ENCODE data around the gene JCAD.

- TF ChIP-seq CTCF (IDR thresholded peaks at IDR 0.05 in 2 of 3, conservative IDR thresholded peaks at IDR 0.05 in 1 of 3; ENCODE audit: insufficient read depth in 2 of 3, low read depth in 1 of 3, low read length in 3 of 3) (no peak), ESRRB (CRISPR knock-in tag; IDR thresholded peaks at IDR 0.05; ENCODE audit: borderline replicate concordance) (no peak), RFX5 (IDR thresholded peaks at IDR 0.05; ENCODE audit: low read depth, low read length) (no peak), CEBPB (tag; IDR thresholded peaks at IDR 0.05) (no peak), POLR2A (conservative IDR thresholded peaks at IDR 0.05) (no peak)
- TF ChIP-seq, protein P1, sequence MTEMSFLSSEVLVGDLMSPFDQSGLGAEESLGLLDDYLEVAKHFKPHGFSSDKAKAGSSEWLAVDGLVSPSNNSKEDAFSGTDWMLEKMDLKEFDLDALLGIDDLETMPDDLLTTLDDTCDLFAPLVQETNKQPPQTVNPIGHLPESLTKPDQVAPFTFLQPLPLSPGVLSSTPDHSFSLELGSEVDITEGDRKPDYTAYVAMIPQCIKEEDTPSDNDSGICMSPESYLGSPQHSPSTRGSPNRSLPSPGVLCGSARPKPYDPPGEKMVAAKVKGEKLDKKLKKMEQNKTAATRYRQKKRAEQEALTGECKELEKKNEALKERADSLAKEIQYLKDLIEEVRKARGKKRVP (CRISPR knock-in tag; IDR thresholded peaks at IDR 0.05): no peak
Observed at GRCh38 chr10:30062582-30062981, 3.2 kb upstream of the JCAD start.

Data from K562 (cell line).